SW 1271 (cell line): Measurements from ENCODE around the gene SNUPN.
"Not testable (repeated sequence)": the region's sequence is repeated elsewhere in the genome, so short reads cannot be mapped to it uniquely, and the experiment has no call there.

ENCODE experiments used
- DNase-seq, 2 experiments: peaks; one replicate each; lab custom pipeline; 2025; lab: John Stamatoyannopoulos, UW

The SNUPN gene

GRCh38 chr15:75637245-75638009, 11.9 kb upstream of the SNUPN start:
- DNase-seq, result no peak

- no peak for DNase-seq
Measured at GRCh38 chr15:75636026-75636425, 10.5 kb upstream of the SNUPN start.

- DNase-seq, result not testable (repeated sequence)
Measured at GRCh38 chr15:75633922-75634321, 8.4 kb upstream of the SNUPN start.

- DNase-seq, result no peak
Measured at GRCh38 chr15:75631935-75632334, 6.4 kb upstream of the SNUPN start.

- DNase-seq, result no peak
Measured at GRCh38 chr15:75622505-75622904, 3.0 kb downstream of the SNUPN start.

GRCh38 chr15:75620841-75621391, 4.6 kb downstream of the SNUPN start:
- no peak for DNase-seq

GRCh38 chr15:75620058-75620820, 5.3 kb downstream of the SNUPN start:
- no peak for DNase-seq

- DNase-seq, result peak in 1 of 2 experiments; percentile 16
Measured at GRCh38 chr15:75616766-75617165, 8.8 kb downstream of the SNUPN start.

GRCh38 chr15:75606711-75607699, 18.5 kb downstream of the SNUPN start:
- no peak for DNase-seq

- DNase-seq, result no peak
Measured at GRCh38 chr15:75606026-75606425, 19.5 kb downstream of the SNUPN start.

- no peak for DNase-seq
Measured at GRCh38 chr15:75599401-75599800, 26.1 kb downstream of the SNUPN start.

GRCh38 chr15:75598361-75598760, 27.2 kb downstream of the SNUPN start:
- DNase-seq, result no peak

GRCh38 chr15:75597667-75598341, 27.7 kb downstream of the SNUPN start:
- no peak for DNase-seq

- DNase-seq, result no peak
Measured at GRCh38 chr15:75596703-75597345, 28.7 kb downstream of the SNUPN start.

GRCh38 chr15:75594276-75594675, 31.2 kb downstream of the SNUPN start:
- DNase-seq, result no peak

- no peak for DNase-seq
Measured at GRCh38 chr15:75591655-75592364, 33.7 kb downstream of the SNUPN start.

- DNase-seq, result no peak
Measured at GRCh38 chr15:75590239-75590638, 35.3 kb downstream of the SNUPN start.

- DNase-seq, result no peak
Measured at GRCh38 chr15:75589071-75589470, 36.5 kb downstream of the SNUPN start.

- not testable (repeated sequence) for DNase-seq
Measured at GRCh38 chr15:75586422-75586821, 39.1 kb downstream of the SNUPN start.

GRCh38 chr15:75584121-75584520, 41.4 kb downstream of the SNUPN start:
- no peak for DNase-seq
